Trophoblast cell (in vitro differentiated cells and primary cell): ENCODE results near the gene FBXO31.

Experiments used
- DNase-seq, 2 donors: peaks; one replicate each; pipeline ENCODE4 v3.0.0-alpha.2; 2016
- H2AFZ ChIP-seq: 2 replicates; pipeline ENCODE4 v1.6.1; 2013; ENCODE audit warnings: low read length, moderate library complexity, mild to moderate bottlenecking; ENCODE audit not compliant: insufficient read depth, poor library complexity
- H2AK5ac ChIP-seq: 2 replicates; pipeline ENCODE4 v1.6.1; 2013; ENCODE audit warnings: mild to moderate bottlenecking, low read length
- H2BK120ac ChIP-seq: 2 replicates; pipeline ENCODE4 v1.6.1; 2013; ENCODE audit warnings: low read length, mild to moderate bottlenecking, moderate library complexity; ENCODE audit not compliant: insufficient read depth, poor library complexity
- H2BK12ac ChIP-seq: 2 replicates; pipeline ENCODE4 v1.6.1; 2013; ENCODE audit warnings: mild to moderate bottlenecking, low read length, moderate library complexity
- H2BK5ac ChIP-seq: 2 replicates; pipeline ENCODE4 v1.6.1; 2013; ENCODE audit warnings: low read length, low read depth, moderate library complexity, mild to moderate bottlenecking; ENCODE audit not compliant: poor library complexity
- H3K14ac ChIP-seq: 2 replicates; pipeline ENCODE4 v1.6.1; 2013; ENCODE audit warnings: mild to moderate bottlenecking, low read length
- H3K18ac ChIP-seq: 2 replicates; pipeline ENCODE4 v1.6.1; 2013; ENCODE audit warnings: mild to moderate bottlenecking, low read length
- H3K23ac ChIP-seq: 2 replicates; pipeline ENCODE4 v1.6.1; 2013; ENCODE audit warnings: low read length
- H3K27ac ChIP-seq: 2 replicates; pipeline ENCODE4 v1.5.1; 2013; ENCODE audit warnings: low read depth, mild to moderate bottlenecking, inconsistent platforms, low read length, moderate library complexity
- H3K27me3 ChIP-seq: 2 replicates; pipeline ENCODE4 v1.6.1; 2013; ENCODE audit warnings: inconsistent platforms, mild to moderate bottlenecking, low read length, moderate library complexity; ENCODE audit not compliant: insufficient read depth
- H3K36me3 ChIP-seq, 2 experiments: 1 replicate in 1 of 2; 2 replicates in 1 of 2; pipeline ENCODE4 v1.6.1; 2013; ENCODE audit warnings: low read length in 2 of 2, mild to moderate bottlenecking in 2 of 2, moderate library complexity in 1 of 2; ENCODE audit not compliant: insufficient read depth in 2 of 2, control insufficient read depth in 1 of 2
- H3K4ac ChIP-seq: 2 replicates; pipeline ENCODE4 v1.6.1; 2013; ENCODE audit warnings: low read depth, mild to moderate bottlenecking, low read length, moderate library complexity
- H3K4me1 ChIP-seq, 2 experiments: 1 replicate in 1 of 2; 2 replicates in 1 of 2; pipeline ENCODE4 v1.6.1; 2013; ENCODE audit warnings: low read length in 2 of 2, mild to moderate bottlenecking in 2 of 2, moderate library complexity in 1 of 2; ENCODE audit not compliant: insufficient read depth in 2 of 2, control insufficient read depth in 1 of 2
- H3K4me2 ChIP-seq: 2 replicates; pipeline ENCODE4 v1.6.1; 2013; ENCODE audit warnings: inconsistent platforms, mild to moderate bottlenecking, low read length, moderate library complexity
- H3K4me3 ChIP-seq: 2 replicates; pipeline ENCODE4 v1.5.1; 2013; ENCODE audit warnings: mild to moderate bottlenecking, low read depth, low read length, inconsistent platforms
- H3K79me1 ChIP-seq: one replicate; pipeline ENCODE4 v1.6.1; 2013; ENCODE audit warnings: low read length
- H3K79me2 ChIP-seq: 2 replicates; pipeline ENCODE4 v1.6.1; 2013; ENCODE audit warnings: low read length, mild to moderate bottlenecking; ENCODE audit not compliant: control insufficient read depth, insufficient read depth, poor library complexity
- H3K9ac ChIP-seq: 2 replicates; pipeline ENCODE4 v1.6.1; 2013; ENCODE audit warnings: mild to moderate bottlenecking, low read length
- H3K9me3 ChIP-seq: 2 replicates; pipeline ENCODE4 v1.6.1; 2013; ENCODE audit warnings: low read depth, mild to moderate bottlenecking, control low read depth, inconsistent platforms, low read length; ENCODE audit not compliant: insufficient read depth
- H4K12ac ChIP-seq: 2 replicates; pipeline ENCODE4 v1.6.1; 2013; ENCODE audit warnings: low read depth, mild to moderate bottlenecking, low read length, moderate library complexity
- H4K8ac ChIP-seq: 2 replicates; pipeline ENCODE4 v1.6.1; 2013; ENCODE audit warnings: low read depth, mild to moderate bottlenecking, low read length, moderate library complexity
- H4K91ac ChIP-seq: one replicate; pipeline ENCODE4 v1.6.1; 2013; ENCODE audit warnings: low read depth, mild to moderate bottlenecking, low read length, moderate library complexity
- WGBS: extraction: QIAGEN DNeasy Blood & Tissue Kit; methylation state at CpG from one replicate; pipeline ENCODE4 v1.1.7; 2013; ENCODE audit warnings: missing lambda C conversion rate; ENCODE audit not compliant: insufficient read length, insufficient coverage; ENCODE audit errors: extremely low coverage; 5-methylcytosine and 5-hydroxymethylcytosine counted together

Gene FBXO31

DNA sequence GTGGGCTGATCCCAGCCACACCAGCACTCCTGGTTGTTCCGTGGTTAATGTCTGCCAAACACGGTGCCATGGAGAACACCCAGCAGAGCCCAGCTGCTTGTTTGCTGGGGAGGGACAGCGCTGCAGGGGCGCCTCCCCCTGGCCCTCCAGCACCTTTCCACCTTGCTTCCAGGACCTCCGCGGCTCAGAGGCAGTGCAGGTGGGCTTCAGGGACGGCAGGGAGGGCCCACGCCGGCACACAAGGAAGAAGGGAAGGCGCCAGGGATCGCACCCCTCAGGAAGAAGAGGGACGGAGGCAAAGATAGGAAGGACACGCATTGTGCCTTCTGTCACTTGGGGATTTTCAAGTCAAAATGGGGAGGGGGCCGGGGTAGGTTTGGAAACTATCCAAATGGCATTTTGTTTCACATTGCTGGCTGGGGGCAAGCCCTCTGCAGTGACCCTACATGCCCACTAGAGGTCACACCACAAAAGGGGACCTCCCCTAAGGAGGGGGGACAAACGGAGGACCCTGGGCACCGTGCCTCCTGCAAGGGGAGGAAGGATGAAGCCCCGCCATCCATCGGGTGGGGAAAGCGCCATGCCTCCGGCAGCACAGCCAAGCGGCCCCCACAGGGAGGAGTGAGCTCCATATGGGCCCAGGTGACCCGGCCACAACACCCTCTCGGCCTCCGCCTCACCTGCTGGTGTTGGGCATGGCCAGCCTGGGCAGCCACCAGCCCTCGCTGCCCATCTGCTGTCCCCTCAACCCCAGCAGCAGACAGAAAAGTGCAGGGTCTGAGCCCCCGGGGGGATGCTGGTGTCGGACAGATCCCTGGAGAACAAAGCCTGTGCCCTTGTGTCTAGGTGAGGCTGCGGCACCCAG is 58.9 kb downstream of the FBXO31 start:
- no peak overlapping the region for H3K18ac ChIP-seq
- H4K91ac ChIP-seq: no peak overlapping the region
- H4K12ac ChIP-seq: no peak overlapping the region
- H3K23ac ChIP-seq: no peak overlapping the region
- no peak overlapping the region for H3K4me2 ChIP-seq
- H3K9ac ChIP-seq: no peak overlapping the region
- H2BK5ac ChIP-seq: no peak overlapping the region
- no peaks in the 10 kb centered on the region for H3K79me1 ChIP-seq
- H3K36me3 ChIP-seq: peaks cover 2 to 5% of the 10 kb centered on the region in 2 experiments
- no peaks in the 10 kb centered on the region for H3K9me3 ChIP-seq
- no peak overlapping the region for H4K8ac ChIP-seq
- H3K79me2 ChIP-seq: no peaks in the 10 kb centered on the region
- H3K4me1 ChIP-seq: no peaks in the 10 kb centered on the region
- no peak overlapping the region for H3K14ac ChIP-seq
- no CpG with 5 or more reads among the region's 28 CpGs for WGBS
- no peak overlapping the region for H2BK120ac ChIP-seq
- no peaks in the 10 kb centered on the region for H3K27me3 ChIP-seq
- peak in 1 of 2 donors; percentile 26 for DNase-seq
- H2BK12ac ChIP-seq: no peak overlapping the region
- no peak overlapping the region for H3K4ac ChIP-seq
- H2AK5ac ChIP-seq: peak overlapping the region; percentile 3
- H3K4me3 ChIP-seq: no peak overlapping the region
- H2AFZ ChIP-seq: no peak overlapping the region
- no peak overlapping the region for H3K27ac ChIP-seq

- no peak overlapping the region for H3K27ac ChIP-seq
- H3K23ac ChIP-seq: no peak overlapping the region
- H3K27me3 ChIP-seq: no peaks in the 10 kb centered on the region
- no peak overlapping the region for H4K8ac ChIP-seq
- WGBS: no CpG with 5 or more reads among the region's 21 CpGs
- peaks cover 0 to 5% of the 10 kb centered on the region in 2 experiments for H3K36me3 ChIP-seq
- H3K9me3 ChIP-seq: no peaks in the 10 kb centered on the region
- no peak overlapping the region for H3K9ac ChIP-seq
- H3K4me1 ChIP-seq: no peaks in the 10 kb centered on the region
- no peak overlapping the region for H4K12ac ChIP-seq
- no peak overlapping the region for H3K18ac ChIP-seq
- no peak overlapping the region for H2BK12ac ChIP-seq
- H3K4ac ChIP-seq: no peak overlapping the region
- H3K4me3 ChIP-seq: no peak overlapping the region
- H2AFZ ChIP-seq: no peak overlapping the region
- no peak overlapping the region for H4K91ac ChIP-seq
- H3K79me2 ChIP-seq: no peaks in the 10 kb centered on the region
- no peak overlapping the region for H2BK120ac ChIP-seq
- H2BK5ac ChIP-seq: no peak overlapping the region
- H3K4me2 ChIP-seq: no peak overlapping the region
- H3K79me1 ChIP-seq: no peaks in the 10 kb centered on the region
- no peak for DNase-seq
- H2AK5ac ChIP-seq: no peak overlapping the region
- no peak overlapping the region for H3K14ac ChIP-seq
Observed at GRCh38 chr16:87323727-87324410, 59.7 kb downstream of the FBXO31 start.

DNA sequence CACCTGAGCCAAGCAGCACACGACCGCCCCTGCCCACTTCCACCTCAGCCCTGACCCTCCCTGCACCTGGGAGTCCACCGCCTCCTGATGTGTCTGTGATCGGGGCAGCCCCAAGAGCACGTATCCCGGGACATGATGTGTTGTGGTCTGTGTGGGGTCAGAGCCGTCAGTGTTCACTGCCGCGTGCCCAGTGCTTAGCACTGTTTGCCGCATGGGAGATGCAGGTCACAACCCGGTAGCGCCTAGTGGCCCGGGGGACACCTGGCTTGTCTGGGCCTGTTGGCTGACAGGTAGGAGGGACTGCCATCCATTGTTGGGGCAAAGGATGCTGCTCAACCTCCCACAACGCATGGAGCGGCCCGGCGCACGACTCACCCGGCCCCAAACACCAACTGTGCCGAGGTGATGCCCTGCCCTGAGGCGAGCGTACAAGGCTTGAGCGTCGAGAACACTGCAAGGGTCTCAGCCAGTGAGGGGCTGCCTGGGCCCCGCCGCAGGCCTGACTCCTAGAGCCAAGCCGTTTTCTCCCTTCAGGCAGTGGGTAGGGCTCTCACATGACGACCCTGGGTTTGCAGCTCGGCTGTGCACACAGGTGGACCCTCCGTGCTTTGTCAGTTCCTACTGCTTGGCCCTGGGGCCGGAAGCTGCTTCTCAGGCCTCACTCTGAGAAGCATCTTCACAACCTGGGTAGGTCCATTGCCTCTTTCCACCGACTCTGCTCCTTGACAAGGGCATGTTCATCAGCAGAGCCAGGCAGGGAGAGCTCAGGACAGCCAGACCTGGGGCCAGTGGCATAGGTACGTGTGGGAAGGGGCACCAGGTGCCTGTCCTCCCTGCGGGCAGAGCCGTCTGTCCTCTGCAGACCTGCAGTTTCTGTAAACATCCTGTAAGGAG is 60.5 kb downstream of the FBXO31 start:
- no peak overlapping the region for H2AK5ac ChIP-seq
- H2BK12ac ChIP-seq: no peak overlapping the region
- no peak overlapping the region for H4K91ac ChIP-seq
- H4K8ac ChIP-seq: no peak overlapping the region
- no peak for DNase-seq
- H2BK5ac ChIP-seq: no peak overlapping the region
- no peak overlapping the region for H3K23ac ChIP-seq
- peaks cover 4% of the 10 kb centered on the region in 2 experiments for H3K4me1 ChIP-seq
- no peak overlapping the region for H3K18ac ChIP-seq
- H3K27me3 ChIP-seq: no peaks in the 10 kb centered on the region
- H3K14ac ChIP-seq: no peak overlapping the region
- H3K4me3 ChIP-seq: no peak overlapping the region
- H3K4me2 ChIP-seq: no peak overlapping the region
- no peaks in the 10 kb centered on the region for H3K9me3 ChIP-seq
- H3K9ac ChIP-seq: no peak overlapping the region
- WGBS: no CpG with 5 or more reads among the region's 35 CpGs
- H3K79me1 ChIP-seq: no peaks in the 10 kb centered on the region
- no peak overlapping the region for H2AFZ ChIP-seq
- no peak overlapping the region for H2BK120ac ChIP-seq
- no peak overlapping the region for H4K12ac ChIP-seq
- H3K27ac ChIP-seq: no peak overlapping the region
- peaks cover 2% of the 10 kb centered on the region for H3K79me2 ChIP-seq
- peaks cover 0 to 2% of the 10 kb centered on the region in 2 experiments for H3K36me3 ChIP-seq
- H3K4ac ChIP-seq: no peak overlapping the region

DNA sequence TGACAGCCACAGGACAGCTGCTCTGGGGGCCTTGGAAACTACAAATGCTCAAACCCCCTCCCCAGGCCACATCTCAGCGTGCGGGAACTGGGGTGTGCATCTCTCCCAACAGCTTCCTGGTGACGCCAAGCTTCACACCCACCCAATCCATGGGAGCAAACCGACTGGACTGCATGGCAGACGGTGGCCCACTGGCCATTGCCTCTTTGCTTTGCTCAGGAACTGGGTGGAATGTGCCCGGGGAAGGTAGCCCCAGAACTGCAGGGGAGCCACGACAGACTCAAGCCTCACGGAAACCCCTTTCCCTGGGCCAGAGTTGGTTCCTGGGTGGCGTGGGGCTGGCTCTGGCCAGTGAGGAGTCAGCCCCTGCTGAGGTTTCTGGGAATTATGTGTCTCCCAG is 61.2 kb downstream of the FBXO31 start:
- Histone ChIP-seq H3K79me2 (peaks cover 7% of the 10 kb centered on the region), H3K27me3 (no peaks in the 10 kb centered on the region), H3K79me1 (peaks cover 4% of the 10 kb centered on the region), H3K9me3 (no peaks in the 10 kb centered on the region), H3K4me2 (no peak overlapping the region), H3K36me3 (peaks cover 0 to 2% of the 10 kb centered on the region in 2 experiments), H3K9ac (no peak overlapping the region), H3K4ac (no peak overlapping the region), H2BK5ac (no peak overlapping the region), H2BK12ac (no peak overlapping the region), H2AK5ac (no peak overlapping the region), H4K8ac (no peak overlapping the region), H4K91ac (no peak overlapping the region), H3K14ac (no peak overlapping the region), H4K12ac (no peak overlapping the region), H3K27ac (no peak overlapping the region), H3K23ac (no peak overlapping the region), H3K4me1 (peaks cover 5% of the 10 kb centered on the region in 2 experiments), H3K18ac (no peak overlapping the region), H3K4me3 (no peak overlapping the region), H2BK120ac (no peak overlapping the region), H2AFZ (no peak overlapping the region)
- DNase-seq: no peak
- no CpG with 5 or more reads among the region's 9 CpGs for WGBS
